GM12801 (cell line): ENCODE data around the gene TECTB.

ENCODE experiments used
- CTCF ChIP-seq: IDR thresholded peaks from one replicate; pipeline ENCODE4 v1.5.1; 2011; ENCODE audit warnings: control low read depth; ENCODE audit not compliant: insufficient read length; ENCODE audit errors: extremely low read depth

TECTB gene

GRCh38 chr10:112340601-112341000 is 57.4 kb downstream of the TECTB start:
- TF ChIP-seq CTCF: no peak

- no peak for TF ChIP-seq CTCF
Observed at GRCh38 chr10:112343056-112343806, 60.0 kb downstream of the TECTB start.

- no peak for TF ChIP-seq CTCF
Observed at GRCh38 chr10:112344261-112344660, 61.1 kb downstream of the TECTB start.

GRCh38 chr10:112345202-112345601 is 62.0 kb downstream of the TECTB start:
- no peak for TF ChIP-seq CTCF

- no peak for TF ChIP-seq CTCF
Observed at GRCh38 chr10:112345743-112346142, 62.5 kb downstream of the TECTB start.

GRCh38 chr10:112346774-112347173 is 63.6 kb downstream of the TECTB start:
- no peak for TF ChIP-seq CTCF

- TF ChIP-seq CTCF: no peak
Observed at GRCh38 chr10:112347709-112348671, 64.8 kb downstream of the TECTB start.
